ENCODE results near the gene EPHA1.

GRCh38 chr7:143382126-143382790, 26.4 kb downstream of the EPHA1 start:
- TF ChIP-seq POLR2AphosphoS5 (IDR thresholded peaks at IDR 0.05; ENCODE audit: low read depth) (no peak), ETS1 (IDR thresholded peaks at IDR 0.05) (no peak), CTCF (conservative IDR thresholded peaks at IDR 0.05; ENCODE audit: low read depth in 2 of 2) (no peak), JUNB (IDR thresholded peaks at IDR 0.05; ENCODE audit: unreplicated experiment) (no peak), EZH2 (IDR thresholded peaks at IDR 0.05; ENCODE audit: low read depth, unreplicated experiment) (no peak), CREB1 (CRISPR knock-in tag; IDR thresholded peaks at IDR 0.05; ENCODE audit: low read depth) (no peak), STAT1 (IDR thresholded peaks at IDR 0.05; ENCODE audit: unreplicated experiment) (no peak), EZH2phosphoT487 (IDR thresholded peaks at IDR 0.05; ENCODE audit: unreplicated experiment) (no peak), REST (IDR thresholded peaks at IDR 0.05; ENCODE audit: unreplicated experiment) (no peak)

Data from GM23338 (cell line).